HG03139 (cell line): ENCODE results near the gene SERPINB7.

Experiments
- ATAC-seq: cut with Tn5 transposase; IDR thresholded peaks from one replicate; pipeline ENCODE4 v1.9.1; 2021; ENCODE audit not compliant: unreplicated experiment

SERPINB7 gene

GRCh38 chr18:63837590-63837989, 62.4 kb downstream of the SERPINB7 start:
- no peak for ATAC-seq

- ATAC-seq = no peak
Observed at GRCh38 chr18:63843008-63843407, 67.8 kb downstream of the SERPINB7 start.

GRCh38 chr18:63844254-63844653, 69.0 kb downstream of the SERPINB7 start:
- ATAC-seq = peak; percentile 72

GRCh38 chr18:63848159-63848558, 72.9 kb downstream of the SERPINB7 start:
- ATAC-seq = no peak

- ATAC-seq = no peak
Observed at GRCh38 chr18:63850020-63850419, 74.8 kb downstream of the SERPINB7 start.

GRCh38 chr18:63850636-63851035, 75.4 kb downstream of the SERPINB7 start:
- no peak for ATAC-seq
